ENCODE data around the gene GNAZ.

Gene GNAZ

GRCh38 chr22:23069502-23070357 is 589 bp upstream of the GNAZ start:
- Histone ChIP-seq H3K36me3 (ENCODE audit: control insufficient read depth, insufficient read depth, low read length) (no peaks in the 10 kb centered on the region), H3K4me3 (replicated peaks; ENCODE audit: low read depth, low read length) (peak overlapping the region; percentile 63), H3K27me3 (replicated peaks; ENCODE audit: control insufficient read depth, insufficient read depth, low read length) (no peaks in the 10 kb centered on the region; the same call in 1 of the 2 replicates)
- peak; percentile 92 for DNase-seq (ENCODE audit: extremely low read depth, insufficient read length)
- no peak for TF ChIP-seq CTCF (IDR thresholded peaks at IDR 0.05; ENCODE audit: insufficient read depth, low read length, poor library complexity, severe bottlenecking)

- TF ChIP-seq CTCF (IDR thresholded peaks at IDR 0.05; ENCODE audit: insufficient read depth, low read length, poor library complexity, severe bottlenecking) = no peak
- no peaks in the 10 kb centered on the region for H3K36me3 ChIP-seq (ENCODE audit: control insufficient read depth, insufficient read depth, low read length)
- H3K27me3 ChIP-seq (replicated peaks; ENCODE audit: control insufficient read depth, insufficient read depth, low read length) = no peaks in the 10 kb centered on the region; the same call in 1 of the 2 replicates
- peak overlapping the region; percentile 62 for H3K4me3 ChIP-seq (replicated peaks; ENCODE audit: low read depth, low read length)
- no peak for DNase-seq (ENCODE audit: extremely low read depth, insufficient read length)
These were observed 1.1 kb downstream of the GNAZ start for GRCh38 chr22:23071230-23072076.

- DNase-seq (ENCODE audit: extremely low read depth, insufficient read length) = no peak
- TF ChIP-seq CTCF (IDR thresholded peaks at IDR 0.05; ENCODE audit: insufficient read depth, low read length, poor library complexity, severe bottlenecking) = no peak
- H3K4me3 ChIP-seq (replicated peaks; ENCODE audit: low read depth, low read length) = no peak overlapping the region
- H3K27me3 ChIP-seq (replicated peaks; ENCODE audit: control insufficient read depth, insufficient read depth, low read length) = no peaks in the 10 kb centered on the region; the same call in 1 of the 2 replicates
- no peaks in the 10 kb centered on the region for H3K36me3 ChIP-seq (ENCODE audit: control insufficient read depth, insufficient read depth, low read length)
These were observed 2.0 kb downstream of the GNAZ start for GRCh38 chr22:23072077-23072910.

- no peak for TF ChIP-seq CTCF (IDR thresholded peaks at IDR 0.05; ENCODE audit: insufficient read depth, low read length, poor library complexity, severe bottlenecking)
- H3K27me3 ChIP-seq (replicated peaks; ENCODE audit: control insufficient read depth, insufficient read depth, low read length) = no peaks in the 10 kb centered on the region; the same call in 1 of the 2 replicates
- H3K36me3 ChIP-seq (ENCODE audit: control insufficient read depth, insufficient read depth, low read length) = no peaks in the 10 kb centered on the region
- no peak for DNase-seq (ENCODE audit: extremely low read depth, insufficient read length)
- no peak overlapping the region for H3K4me3 ChIP-seq (replicated peaks; ENCODE audit: low read depth, low read length)
These were observed 2.7 kb downstream of the GNAZ start for GRCh38 chr22:23072911-23073491.
